Epithelial cell of esophagus (primary cell): ENCODE data around the gene CYBA.
A peak's percentile ranks its signal among the peaks of the same experiment; 100 is the strongest.

ENCODE experiments used
- DNase-seq: peaks from one replicate; pipeline ENCODE4 v3.0.0; 2010; ENCODE audit warnings: low read depth
- H3K4me3 ChIP-seq: 2 replicates; pipeline ENCODE4 v1.5.1; 2011; ENCODE audit warnings: mild to moderate bottlenecking, low read length, control low read depth
- TF ChIP-seq, protein P1 (sequence below): IDR thresholded peaks from 2 replicates; pipeline ENCODE4 v1.5.1; 2011; ENCODE audit warnings: low read depth, mild to moderate bottlenecking, low read length, control low read depth, inconsistent platforms; ENCODE audit not compliant: insufficient read depth; ENCODE audit errors: missing control alignments

The CYBA gene

DNA sequence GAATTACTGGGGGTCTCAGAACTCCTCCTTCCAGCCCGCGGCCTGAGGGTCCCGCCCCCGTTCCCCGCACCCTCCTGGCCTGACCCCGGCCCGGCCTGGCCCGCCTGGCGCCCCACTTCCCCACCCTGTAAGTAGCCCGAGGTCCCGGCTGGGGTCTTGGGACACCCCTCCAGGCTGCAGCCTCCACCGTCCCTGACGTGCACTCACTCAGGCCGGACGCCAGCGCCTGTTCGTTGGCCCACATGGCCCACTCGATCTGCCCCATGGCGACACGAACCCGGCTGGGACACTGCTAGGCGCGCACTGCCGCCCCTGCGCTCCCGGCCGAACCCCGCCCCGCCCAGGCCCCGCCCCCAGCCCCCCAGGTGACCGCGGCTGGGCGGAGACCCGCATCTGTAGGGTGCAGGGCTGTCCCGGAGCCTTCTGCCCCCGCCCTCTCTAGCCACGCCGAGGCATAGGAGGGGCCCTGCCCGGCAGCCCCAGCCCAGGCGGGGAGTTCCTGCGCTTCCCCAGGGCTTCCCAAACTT lies at the start of gene CYBA:
Gene CYBA, minus strand, starts transcription at position 305 of the 527 bp plus-strand sequence. Its CDS starts 40 bp downstream, at position 265.
- TF ChIP-seq, protein P1, sequence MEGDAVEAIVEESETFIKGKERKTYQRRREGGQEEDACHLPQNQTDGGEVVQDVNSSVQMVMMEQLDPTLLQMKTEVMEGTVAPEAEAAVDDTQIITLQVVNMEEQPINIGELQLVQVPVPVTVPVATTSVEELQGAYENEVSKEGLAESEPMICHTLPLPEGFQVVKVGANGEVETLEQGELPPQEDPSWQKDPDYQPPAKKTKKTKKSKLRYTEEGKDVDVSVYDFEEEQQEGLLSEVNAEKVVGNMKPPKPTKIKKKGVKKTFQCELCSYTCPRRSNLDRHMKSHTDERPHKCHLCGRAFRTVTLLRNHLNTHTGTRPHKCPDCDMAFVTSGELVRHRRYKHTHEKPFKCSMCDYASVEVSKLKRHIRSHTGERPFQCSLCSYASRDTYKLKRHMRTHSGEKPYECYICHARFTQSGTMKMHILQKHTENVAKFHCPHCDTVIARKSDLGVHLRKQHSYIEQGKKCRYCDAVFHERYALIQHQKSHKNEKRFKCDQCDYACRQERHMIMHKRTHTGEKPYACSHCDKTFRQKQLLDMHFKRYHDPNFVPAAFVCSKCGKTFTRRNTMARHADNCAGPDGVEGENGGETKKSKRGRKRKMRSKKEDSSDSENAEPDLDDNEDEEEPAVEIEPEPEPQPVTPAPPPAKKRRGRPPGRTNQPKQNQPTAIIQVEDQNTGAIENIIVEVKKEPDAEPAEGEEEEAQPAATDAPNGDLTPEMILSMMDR, result no peak
- DNase-seq, result peak; percentile 70
- H3K4me3 ChIP-seq, result peak within 1 kb of the TSS; percentile 55

DNA sequence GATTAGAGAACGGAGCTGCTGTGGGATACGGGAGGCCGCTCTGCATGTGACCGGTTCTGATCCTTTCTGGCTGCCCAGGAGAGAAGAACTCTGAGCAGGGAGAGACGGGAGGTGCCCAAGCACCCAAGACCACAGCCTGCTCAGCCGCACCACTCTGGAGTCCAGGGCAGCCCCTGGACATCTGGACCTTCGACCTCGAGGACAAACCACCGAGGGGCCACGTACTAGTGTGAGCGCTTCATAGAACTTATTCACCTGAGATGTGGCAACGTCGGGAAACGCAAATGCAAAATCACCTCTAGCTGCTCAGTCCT lies 49.4 kb upstream of the CYBA start:
- TF ChIP-seq, protein P1, result no peak
- no peak overlapping the region for H3K4me3 ChIP-seq

DNA sequence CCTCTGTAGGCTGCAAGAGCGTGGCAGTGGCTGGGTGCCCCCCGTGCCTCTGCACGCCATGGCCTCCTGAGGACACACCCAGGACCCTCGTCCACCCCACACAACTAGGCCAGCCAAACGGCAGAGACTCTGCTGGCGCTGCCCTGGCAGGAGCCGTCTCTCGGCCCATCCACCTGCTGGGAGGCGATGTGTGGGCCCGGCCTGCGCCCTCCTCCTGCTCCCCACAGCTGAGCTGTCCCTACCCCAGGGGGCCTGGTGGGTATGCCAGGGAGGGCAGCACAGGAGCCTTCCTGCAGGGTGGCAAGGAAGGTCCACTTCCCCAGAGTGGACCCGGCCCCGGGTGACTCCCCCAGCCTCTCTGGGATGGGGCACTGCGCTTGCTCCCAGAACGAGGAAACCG lies 48.3 kb upstream of the CYBA start:
- DNase-seq, result no peak
- no peak overlapping the region for H3K4me3 ChIP-seq
- TF ChIP-seq, protein P1, result no peak

More for the DNA sequence above, 49.4 kb upstream of the CYBA start:
- no peak for DNase-seq

DNA sequence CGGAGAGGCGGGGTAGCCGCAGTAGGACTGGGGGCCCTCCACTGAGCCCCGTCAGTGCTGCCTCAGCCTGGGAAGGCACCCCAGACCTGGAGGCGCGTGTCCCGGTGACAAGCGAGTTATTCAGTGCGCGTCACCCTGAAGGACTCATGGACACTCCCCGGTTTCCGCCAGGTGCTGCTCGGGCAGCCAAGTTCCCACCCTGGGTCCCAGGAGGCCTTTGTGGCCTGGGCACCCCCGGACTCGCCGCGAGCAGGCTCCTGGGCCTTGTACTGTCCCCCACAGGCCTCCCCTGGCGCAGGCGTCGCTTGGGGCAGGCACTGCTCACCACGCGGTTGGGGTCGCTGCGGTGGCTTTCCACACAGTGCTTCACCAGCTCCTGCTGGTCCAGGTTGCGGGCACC lies 47.8 kb upstream of the CYBA start:
- H3K4me3 ChIP-seq, result no peak overlapping the region
- no peak for DNase-seq
- TF ChIP-seq, protein P1, result no peak

DNA sequence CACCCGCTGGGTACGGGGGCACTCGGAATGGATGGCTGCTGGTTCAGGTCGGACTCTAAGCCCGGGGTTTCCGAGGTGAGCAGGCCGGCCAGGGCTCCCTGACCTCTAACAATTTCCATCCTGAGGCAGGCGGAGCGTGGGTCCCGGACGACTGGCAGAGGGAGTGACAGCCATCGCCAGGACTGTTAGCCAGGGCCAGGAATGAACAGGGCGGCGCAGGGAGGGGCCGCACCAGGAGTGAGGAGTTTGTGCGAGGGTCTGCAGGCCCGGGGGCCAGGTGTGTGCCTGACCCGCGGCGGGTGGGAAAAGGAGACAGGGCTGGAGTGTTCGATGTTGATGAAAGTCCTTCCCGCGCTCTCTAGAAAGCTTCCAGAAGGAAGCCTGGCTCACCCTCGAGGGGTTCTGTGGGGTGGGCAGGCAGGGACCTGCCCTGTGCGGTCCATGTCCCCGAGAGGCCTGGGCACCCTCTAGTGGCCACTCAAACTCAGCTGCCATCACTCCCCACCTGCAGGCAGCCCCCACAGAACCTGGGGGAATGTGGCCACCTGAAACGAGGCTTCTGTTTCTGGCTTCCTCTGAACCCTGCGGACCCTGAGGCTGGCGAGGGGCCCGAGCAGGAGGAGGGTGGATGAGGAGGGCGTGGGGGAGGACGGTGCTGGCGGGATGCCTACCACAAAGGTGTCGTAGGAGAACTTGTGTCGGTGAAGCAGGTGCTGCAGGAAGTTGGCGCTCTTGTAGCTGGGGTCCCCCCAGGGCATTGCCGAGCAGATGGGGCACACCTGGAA lies 47.2 kb upstream of the CYBA start:
- TF ChIP-seq, protein P1, result peak; percentile 44
- peak; percentile 33 for DNase-seq
- H3K4me3 ChIP-seq, result no peak overlapping the region

GRCh38 chr16:88697116-88697830 lies 46.4 kb upstream of the CYBA start:
- TF ChIP-seq, protein P1, result no peak
- DNase-seq, result no peak
- no peak overlapping the region for H3K4me3 ChIP-seq

DNA sequence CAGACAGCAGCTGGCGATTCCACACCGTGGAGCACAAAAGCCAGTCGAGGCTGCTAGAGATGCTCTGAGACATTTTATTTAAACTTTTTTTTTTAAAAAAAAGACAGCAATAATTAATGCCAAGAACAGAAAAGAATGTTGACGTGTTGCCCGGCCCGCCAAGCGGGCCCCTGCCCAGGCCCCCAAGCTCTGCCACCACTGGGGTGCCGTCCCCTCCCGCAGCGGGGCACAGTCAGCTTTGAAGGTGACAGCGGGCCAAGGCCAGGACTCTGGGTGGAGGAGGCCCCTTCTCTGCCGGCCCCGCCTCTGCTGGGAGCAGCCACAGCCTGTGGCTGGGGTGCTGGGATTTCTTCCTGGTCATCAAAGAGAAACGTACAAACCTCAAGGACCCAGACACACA lies 45.6 kb upstream of the CYBA start:
- H3K4me3 ChIP-seq, result no peak overlapping the region
- DNase-seq, result no peak
- TF ChIP-seq, protein P1, result no peak
